Prostate gland (tissue), 2 donors: ENCODE data around the gene XPR1. TPM values are rescaled to one million over a fixed set of nuclear protein-coding genes. Genes with fewer than 3 reads are reported as not detected.
A peak's percentile ranks its signal among the peaks of the same experiment; 100 is the strongest.

Source experiments
- DNase-seq: peaks from one replicate; pipeline ENCODE4 v3.0.0-alpha.2; 2019; ENCODE audit warnings: low spot score
- H3K27ac ChIP-seq, 2 donors: fragments of 200-600 bp; sonication (generic); 2 replicates each; pipeline ENCODE4 v1.5.1; 2017 to 2019
- H3K27me3 ChIP-seq: fragments of 200-600 bp; sonication (generic); replicated peaks from 2 replicates; pipeline ENCODE4 v1.5.1; 2019; ENCODE audit not compliant: insufficient read depth
- H3K36me3 ChIP-seq, 2 donors: fragments of 200-600 bp; sonication (generic); 1 replicate in 1 of 2; 2 replicates in 1 of 2; pipeline versions ENCODE4 v1.5.1 to v1.8.1; 2017 to 2019
- H3K4me1 ChIP-seq: fragments of 200-600 bp; sonication (generic); replicated peaks from 2 replicates; pipeline ENCODE4 v1.5.1; 2019
- H3K4me3 ChIP-seq, 2 donors: fragments of 200-600 bp; sonication (generic); 2 replicates each; pipeline ENCODE4 v1.5.1; 2017 to 2019
- H3K9me3 ChIP-seq: fragments of 200-600 bp; sonication (generic); 2 replicates; pipeline ENCODE4 v1.5.1; 2017
- CTCF ChIP-seq, 4 experiments: fragments of 200-600 bp in 2 of 4; fragments of 450-650 bp in 2 of 4; sonication (generic) in 2 of 4; IDR thresholded peaks; 1 replicate in 3 of 4; 2 replicates in 1 of 4; pipeline ENCODE4 v1.5.1; 2016 to 2019; ENCODE audit warnings: antibody characterized with exemption in 4 of 4, mild to moderate bottlenecking in 2 of 4, moderate library complexity in 2 of 4
- POLR2A ChIP-seq: fragments of 450-650 bp; IDR thresholded peaks from one replicate; pipeline ENCODE4 v1.6.1; 2016; ENCODE audit warnings: antibody characterized with exemption, mild to moderate bottlenecking
- POLR2AphosphoS5 ChIP-seq: sonication (generic); formaldehyde crosslinking; IDR thresholded peaks from one replicate; pipeline ENCODE4 v1.6.1; 2017; ENCODE audit warnings: antibody characterized with exemption
- WGBS: methylation state at CpG from one replicate; pipeline ENCODE4 v1.1.5; 2018; 5-methylcytosine and 5-hydroxymethylcytosine counted together
- intact Hi-C: fragments of 100-400 bp; cut with DNase I; formaldehyde crosslinking; loops from one replicate; pipeline ENCODE4 v1.14.2; 2022
- total RNA-seq, 2 donors: library from RNA; depleted of rRNA; stranded (reverse); fragments of >200 nt; gene quantifications; one replicate each; pipeline ENCODE4 v1.1.0, GENCODE V29; 2016

The XPR1 gene
- total RNA-seq, 2 donors from 2014 or later = 17.5 to 70.3 TPM

DNA sequence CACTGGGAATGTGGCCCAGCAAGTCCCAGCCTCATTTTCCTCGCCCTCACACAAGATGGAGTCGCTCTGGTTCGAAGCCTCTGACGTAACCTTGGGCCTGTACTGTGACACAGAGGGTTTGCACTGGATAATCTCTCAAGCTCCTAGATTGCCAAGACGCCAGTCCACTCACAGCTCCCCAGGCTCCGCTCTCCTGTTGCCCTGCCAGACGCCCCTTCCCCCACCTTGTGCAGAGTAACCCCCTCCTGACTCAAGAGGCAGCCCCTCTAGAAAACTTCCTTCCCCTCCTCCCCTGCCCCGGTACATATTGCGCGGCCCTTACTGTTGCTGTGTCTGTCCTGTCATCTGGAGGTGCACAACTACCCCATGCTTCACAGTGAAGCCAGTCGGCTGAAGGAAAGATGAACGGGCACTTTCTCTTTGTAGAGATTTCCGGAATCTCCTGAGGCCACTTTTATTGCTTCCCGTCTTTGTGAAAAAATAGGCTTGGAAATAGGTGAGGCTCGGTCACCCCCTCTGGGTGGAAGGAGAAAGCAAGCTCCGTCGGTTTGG is 279.9 kb downstream of the XPR1 start:
- WGBS = 19% methylated on average over 17 of the region's 17 CpGs
- no peaks in the 10 kb centered on the region for H3K36me3 ChIP-seq
- no peaks in the 10 kb centered on the region for H3K27me3 ChIP-seq
- no peaks in the 10 kb centered on the region for H3K4me1 ChIP-seq
- peak overlapping the region; percentile 48 to 51 for H3K4me3 ChIP-seq
- H3K9me3 ChIP-seq = no peaks in the 10 kb centered on the region
- no peak for DNase-seq
- peak overlapping the region; percentile 76 to 79 for H3K27ac ChIP-seq
- intact Hi-C loops = loop anchor here (1.0 to 2.0 kb wide), 2 partner anchors 111 to 177 kb away; partner anchors contain the start of genes IER5 and STX6
- TF ChIP-seq POLR2AphosphoS5 (no peak), CTCF (IDR thresholded peaks at IDR 0.05) (no peak), POLR2A (no peak)

DNA sequence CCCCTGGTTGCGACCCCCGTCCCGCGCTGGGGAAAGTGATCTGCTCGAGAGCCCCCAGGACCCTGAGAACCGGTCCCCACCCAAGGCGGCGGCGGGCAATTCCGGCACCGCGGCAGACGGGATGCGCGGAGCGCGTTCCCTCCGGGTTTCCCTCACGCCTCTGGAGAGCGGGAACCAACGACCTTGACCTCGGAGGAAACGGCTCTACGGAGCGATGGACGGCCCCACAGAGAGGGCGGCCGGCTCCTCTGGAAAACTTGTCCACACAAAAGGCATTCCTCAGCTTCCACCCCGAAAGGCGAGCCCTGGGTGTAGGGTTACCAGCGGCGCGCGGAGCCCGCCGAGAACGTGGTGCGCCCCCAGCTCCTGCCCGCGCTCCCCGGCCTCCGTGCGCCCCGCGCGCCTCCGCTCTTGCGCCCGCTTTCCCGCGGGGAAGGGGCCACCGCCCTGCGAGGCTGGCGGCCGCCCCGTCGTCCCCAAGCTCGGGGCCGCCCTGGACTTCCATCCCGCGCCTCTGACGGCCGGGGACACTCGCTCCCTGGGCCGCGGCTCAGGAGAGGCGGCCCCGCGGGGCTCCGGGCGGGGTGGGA is 280.5 kb downstream of the XPR1 start:
- no peaks in the 10 kb centered on the region for H3K9me3 ChIP-seq
- H3K27me3 ChIP-seq = no peaks in the 10 kb centered on the region
- TF ChIP-seq POLR2A (no peak), POLR2AphosphoS5 (no peak), CTCF (IDR thresholded peaks at IDR 0.05) (no peak)
- peak overlapping the region; percentile 76 to 79 for H3K27ac ChIP-seq
- under 1% methylated on average over 38 of the region's 71 CpGs for WGBS
- H3K36me3 ChIP-seq = no peaks in the 10 kb centered on the region
- intact Hi-C loops = loop anchor here (1.0 to 2.0 kb wide), 2 partner anchors 110 to 176 kb away; partner anchors contain the start of genes IER5 and STX6
- no peak for DNase-seq
- peak overlapping the region; percentile 48 to 51 for H3K4me3 ChIP-seq
- H3K4me1 ChIP-seq = no peaks in the 10 kb centered on the region

GRCh38 chr1:180912801-180913565 is 281.2 kb downstream of the XPR1 start, which contains the start of gene KIAA1614:
KIAA1614 (plus strand) TSS chr1:180912897; CDS start chr1:180913244, 347 bp downstream.
- WGBS = 7% methylated on average over 29 of the region's 76 CpGs

DNA sequence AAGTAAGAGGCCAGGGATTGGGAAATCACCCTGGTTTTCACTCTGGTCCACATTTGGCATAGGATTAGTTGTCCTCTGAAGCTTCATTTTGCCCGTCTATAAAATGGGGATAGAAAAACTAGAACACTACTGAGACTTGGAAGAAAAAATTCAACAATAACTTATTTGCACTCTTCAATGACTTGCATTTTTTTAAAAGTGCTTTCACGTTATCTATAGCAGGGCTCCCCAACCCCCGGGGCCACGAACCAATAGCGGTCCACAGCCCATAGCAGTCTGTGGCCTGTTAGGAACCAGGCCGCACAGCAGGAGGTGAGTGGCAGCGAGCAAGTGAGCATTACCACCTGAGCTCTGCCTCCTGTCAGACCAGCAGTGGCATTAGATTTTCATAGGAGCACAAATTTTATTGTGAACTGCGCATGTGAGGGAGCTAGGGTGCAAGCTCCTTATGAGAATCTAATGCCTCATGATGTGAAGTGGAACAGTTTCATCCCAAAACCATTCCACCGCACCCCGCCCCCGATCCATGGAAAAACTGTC is 283.7 kb downstream of the XPR1 start:
- no peak overlapping the region for H3K4me3 ChIP-seq
- no peaks in the 10 kb centered on the region for H3K27me3 ChIP-seq
- intact Hi-C loops = no loop called here
- H3K4me1 ChIP-seq = no peaks in the 10 kb centered on the region
- TF ChIP-seq CTCF (IDR thresholded peaks at IDR 0.05) (no peak), POLR2A (no peak), POLR2AphosphoS5 (no peak)
- DNase-seq = no peak
- WGBS = 92% methylated on average over 11 of the region's 11 CpGs
- no peak overlapping the region for H3K27ac ChIP-seq
- no peaks in the 10 kb centered on the region for H3K9me3 ChIP-seq
- H3K36me3 ChIP-seq = no peaks in the 10 kb centered on the region

More at GRCh38 chr1:180912801-180913565, 281.2 kb downstream of the XPR1 start, which contains the start of gene KIAA1614:
- Histone ChIP-seq H3K4me3 (peak within 1 kb of the TSS; percentile 48 to 51), H3K27me3 (no peaks in the 10 kb centered on the region), H3K9me3 (no peaks in the 10 kb centered on the region), H3K27ac (peak within 1 kb of the TSS; percentile 76 to 79), H3K36me3 (no peaks in the 10 kb centered on the region), H3K4me1 (no peaks in the 10 kb centered on the region)
- TF ChIP-seq CTCF (IDR thresholded peaks at IDR 0.05) (no peak), POLR2A (no peak), POLR2AphosphoS5 (no peak)
- intact Hi-C loops = loop anchor here (1.0 to 2.0 kb wide), 2 partner anchors 110 to 175 kb away; partner anchors contain the start of genes IER5 and STX6
- no peak for DNase-seq
